Loucy (cell line): ENCODE measurements around the gene BCR.

Source experiments
- EZH2phosphoT487 ChIP-seq: fragments of 200-600 bp; IDR thresholded peaks from 2 replicates; pipeline ENCODE4 v1.6.1; 2018; ENCODE audit warnings: antibody characterized with exemption, mild to moderate bottlenecking, moderate library complexity, borderline replicate concordance
- TF ChIP-seq, protein P1 (sequence below): fragments of 200-600 bp; sonication (generic); conservative IDR thresholded peaks from 2 replicates; pipeline ENCODE4 v1.5.1; 2014; ENCODE audit warnings: mild to moderate bottlenecking, antibody characterized with exemption, low read length

DNA sequence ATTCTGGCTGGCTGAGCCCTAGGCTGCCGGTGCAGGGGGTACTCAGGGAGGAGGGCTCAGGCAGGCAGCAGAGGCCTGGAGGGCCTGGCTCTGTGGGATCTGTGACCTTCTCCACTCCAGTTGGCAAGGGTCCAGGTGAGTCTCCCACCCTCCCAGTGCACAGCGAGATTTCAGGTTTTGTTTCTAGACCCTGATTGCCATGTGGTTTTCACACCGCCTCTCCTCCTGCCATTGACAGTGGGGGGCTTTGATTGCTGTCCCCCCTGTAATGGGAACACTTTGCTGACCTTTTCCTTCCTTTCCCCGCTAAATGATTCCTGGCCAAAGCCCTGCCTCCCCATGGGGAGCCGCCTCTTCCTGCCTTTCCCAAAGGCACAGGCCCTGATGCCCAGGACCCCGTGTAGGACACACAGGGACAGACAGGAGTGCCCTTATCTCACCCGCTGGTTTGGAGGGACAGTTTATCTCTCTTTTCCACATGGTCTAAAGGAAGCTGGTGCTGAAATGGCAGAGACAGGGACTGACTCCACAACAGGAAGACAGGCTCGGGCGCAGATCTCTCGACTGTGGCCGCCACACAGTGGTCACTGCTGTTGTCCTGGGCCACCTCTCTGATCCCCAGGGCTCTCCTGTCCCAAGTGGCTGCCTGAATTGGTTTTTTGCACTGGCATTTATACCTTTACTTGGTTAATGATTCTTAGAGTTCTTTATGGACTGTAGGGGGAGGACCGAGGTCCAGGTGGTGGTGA lies 43.4 kb downstream of the BCR start:
- TF ChIP-seq, protein P1, sequence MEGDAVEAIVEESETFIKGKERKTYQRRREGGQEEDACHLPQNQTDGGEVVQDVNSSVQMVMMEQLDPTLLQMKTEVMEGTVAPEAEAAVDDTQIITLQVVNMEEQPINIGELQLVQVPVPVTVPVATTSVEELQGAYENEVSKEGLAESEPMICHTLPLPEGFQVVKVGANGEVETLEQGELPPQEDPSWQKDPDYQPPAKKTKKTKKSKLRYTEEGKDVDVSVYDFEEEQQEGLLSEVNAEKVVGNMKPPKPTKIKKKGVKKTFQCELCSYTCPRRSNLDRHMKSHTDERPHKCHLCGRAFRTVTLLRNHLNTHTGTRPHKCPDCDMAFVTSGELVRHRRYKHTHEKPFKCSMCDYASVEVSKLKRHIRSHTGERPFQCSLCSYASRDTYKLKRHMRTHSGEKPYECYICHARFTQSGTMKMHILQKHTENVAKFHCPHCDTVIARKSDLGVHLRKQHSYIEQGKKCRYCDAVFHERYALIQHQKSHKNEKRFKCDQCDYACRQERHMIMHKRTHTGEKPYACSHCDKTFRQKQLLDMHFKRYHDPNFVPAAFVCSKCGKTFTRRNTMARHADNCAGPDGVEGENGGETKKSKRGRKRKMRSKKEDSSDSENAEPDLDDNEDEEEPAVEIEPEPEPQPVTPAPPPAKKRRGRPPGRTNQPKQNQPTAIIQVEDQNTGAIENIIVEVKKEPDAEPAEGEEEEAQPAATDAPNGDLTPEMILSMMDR = no peak
- TF ChIP-seq EZH2phosphoT487 = no peak
